GM23338 (cell line): ENCODE data around the gene CDK5RAP1. TPM values are rescaled to one million over a fixed set of nuclear protein-coding genes. Genes with fewer than 3 reads are reported as not detected.

Source experiments
- CREB1 ChIP-seq: fragments of 250-450 bp; sonication (Bioruptor Pico); IDR thresholded peaks from 2 replicates; pipeline ENCODE4 v1.5.0; 2020; ENCODE audit warnings: low read depth, mild to moderate bottlenecking, moderate library complexity
- EZH2 ChIP-seq: fragments of 200-600 bp; sonication (generic); IDR thresholded peaks from one replicate; pipeline ENCODE4 v1.8.0; 2017; ENCODE audit warnings: antibody characterized with exemption, mild to moderate bottlenecking, low read depth; ENCODE audit not compliant: unreplicated experiment
- EZH2phosphoT487 ChIP-seq: fragments of 200-600 bp; sonication (generic); IDR thresholded peaks from one replicate; pipeline ENCODE4 v1.8.1; 2018; ENCODE audit warnings: antibody characterized with exemption; ENCODE audit not compliant: unreplicated experiment
- JUNB ChIP-seq: IDR thresholded peaks from one replicate; pipeline ENCODE4 v1.6.1; 2016; ENCODE audit warnings: antibody characterized with exemption; ENCODE audit not compliant: unreplicated experiment
- POLR2AphosphoS5 ChIP-seq: IDR thresholded peaks from 2 replicates; pipeline ENCODE4 v1.6.1; 2016; ENCODE audit warnings: antibody characterized with exemption, low read depth
- REST ChIP-seq: IDR thresholded peaks from one replicate; pipeline ENCODE4 v1.6.1; 2018; ENCODE audit warnings: antibody characterized with exemption; ENCODE audit not compliant: unreplicated experiment
- STAT1 ChIP-seq: IDR thresholded peaks from one replicate; pipeline ENCODE4 v1.6.1; 2016; ENCODE audit warnings: antibody characterized with exemption; ENCODE audit not compliant: unreplicated experiment
- ZNF114 ChIP-seq: fragments of 250-450 bp; sonication (Bioruptor Pico); IDR thresholded peaks from 2 replicates; pipeline ENCODE4 v1.5.0; 2020; ENCODE audit warnings: mild to moderate bottlenecking, moderate library complexity
- ZNF462 ChIP-seq: fragments of 250-450 bp; sonication (Bioruptor Pico); IDR thresholded peaks from 2 replicates; pipeline ENCODE4 v1.5.0; 2020; ENCODE audit warnings: mild to moderate bottlenecking, moderate library complexity
- polyA plus RNA-seq: library from polyadenylated mRNA; unstranded; fragments of >200 nt; fragmentation: Nextera tagmentation; extraction: Ambion mirVana; gene quantifications from 2 replicates; pipeline ENCODE4 v1.2.1, GENCODE V29; 2016
- total RNA-seq: library from RNA; depleted of rRNA; stranded (reverse); fragments of >200 nt; shearing (Covaris generic); gene quantifications from 2 replicates; pipeline ENCODE4 v1.2.3, GENCODE V29; 2014

The CDK5RAP1 gene
- total and polyA plus RNA-seq, 2 experiments from 2014 or later: 33.8 to 38.1 TPM

- TF ChIP-seq ZNF462 (no peak), EZH2 (no peak), CREB1 (CRISPR knock-in tag) (no peak), JUNB (no peak), STAT1 (no peak), POLR2AphosphoS5 (no peak), ZNF114 (CRISPR knock-in tag) (no peak), REST (no peak), EZH2phosphoT487 (no peak)
Measured at GRCh38 chr20:33388268-33388667, 13.1 kb downstream of the CDK5RAP1 start (continued).
